DMS114 treated with DMSO at 0.1 percent for 48 hours (cell line): ENCODE measurements around the gene NPR3.

Experiments
- DNase-seq: peaks from one replicate; lab custom pipeline; 2025; ENCODE audit not compliant: unreplicated experiment; lab: John Stamatoyannopoulos, UW

The NPR3 gene

DNA sequence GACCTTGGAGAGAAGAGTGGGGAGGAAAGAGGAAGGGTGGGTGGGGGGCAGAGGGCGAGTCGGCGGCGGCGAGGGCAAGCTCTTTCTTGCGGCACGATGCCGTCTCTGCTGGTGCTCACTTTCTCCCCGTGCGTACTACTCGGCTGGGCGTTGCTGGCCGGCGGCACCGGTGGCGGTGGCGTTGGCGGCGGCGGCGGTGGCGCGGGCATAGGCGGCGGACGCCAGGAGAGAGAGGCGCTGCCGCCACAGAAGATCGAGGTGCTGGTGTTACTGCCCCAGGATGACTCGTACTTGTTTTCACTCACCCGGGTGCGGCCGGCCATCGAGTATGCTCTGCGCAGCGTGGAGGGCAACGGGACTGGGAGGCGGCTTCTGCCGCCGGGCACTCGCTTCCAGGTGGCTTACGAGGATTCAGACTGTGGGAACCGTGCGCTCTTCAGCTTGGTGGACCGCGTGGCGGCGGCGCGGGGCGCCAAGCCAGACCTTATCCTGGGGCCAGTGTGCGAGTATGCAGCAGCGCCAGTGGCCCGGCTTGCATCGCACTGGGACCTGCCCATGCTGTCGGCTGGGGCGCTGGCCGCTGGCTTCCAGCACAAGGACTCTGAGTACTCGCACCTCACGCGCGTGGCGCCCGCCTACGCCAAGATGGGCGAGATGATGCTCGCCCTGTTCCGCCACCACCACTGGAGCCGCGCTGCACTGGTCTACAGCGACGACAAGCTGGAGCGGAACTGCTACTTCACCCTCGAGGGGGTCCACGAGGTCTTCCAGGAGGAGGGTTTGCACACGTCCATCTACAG lies 760 bp downstream of the NPR3 start:
- DNase-seq, result no peak

DNA sequence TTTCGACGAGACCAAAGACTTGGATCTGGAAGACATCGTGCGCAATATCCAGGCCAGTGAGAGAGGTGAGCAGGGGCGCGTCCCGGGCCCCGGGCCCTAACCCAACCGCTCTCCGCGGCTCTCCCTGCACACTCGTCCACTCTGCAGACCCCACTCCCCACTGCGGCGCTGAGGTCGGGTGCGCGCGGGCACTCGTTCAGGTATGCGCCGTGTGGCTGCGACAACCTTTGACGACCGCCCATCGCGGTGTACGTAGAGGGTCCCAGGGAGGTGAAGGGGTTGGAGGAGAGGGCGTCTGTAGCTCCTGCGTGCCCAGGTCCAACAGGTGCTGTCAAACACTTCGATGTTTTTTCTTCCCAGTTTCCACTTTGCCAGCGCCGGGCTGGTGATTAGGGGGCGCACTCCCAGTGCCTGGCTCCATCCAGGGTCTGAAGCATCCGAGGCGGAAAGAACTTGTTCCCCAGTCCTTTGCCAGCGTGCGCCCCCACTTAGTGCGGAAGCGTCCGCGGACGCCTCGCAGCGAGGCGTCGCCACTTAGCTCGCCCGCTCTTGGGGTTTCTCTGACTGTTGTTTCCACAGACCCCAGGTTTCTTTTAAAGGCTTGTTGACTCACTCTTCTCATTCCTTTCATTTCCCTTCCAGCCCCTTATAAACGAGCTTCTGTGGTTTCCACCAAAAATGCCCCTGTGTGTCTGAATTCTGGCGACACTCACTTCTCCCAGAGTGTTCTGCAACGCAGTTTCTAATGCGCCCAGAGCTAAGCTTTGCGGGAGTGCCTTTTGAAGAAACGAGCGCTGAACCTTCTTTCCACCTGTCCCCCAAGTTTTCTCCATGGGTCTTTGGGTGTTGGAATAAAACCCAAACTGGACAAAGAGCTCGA lies 1.6 kb downstream of the NPR3 start:
- no peak for DNase-seq

DNA sequence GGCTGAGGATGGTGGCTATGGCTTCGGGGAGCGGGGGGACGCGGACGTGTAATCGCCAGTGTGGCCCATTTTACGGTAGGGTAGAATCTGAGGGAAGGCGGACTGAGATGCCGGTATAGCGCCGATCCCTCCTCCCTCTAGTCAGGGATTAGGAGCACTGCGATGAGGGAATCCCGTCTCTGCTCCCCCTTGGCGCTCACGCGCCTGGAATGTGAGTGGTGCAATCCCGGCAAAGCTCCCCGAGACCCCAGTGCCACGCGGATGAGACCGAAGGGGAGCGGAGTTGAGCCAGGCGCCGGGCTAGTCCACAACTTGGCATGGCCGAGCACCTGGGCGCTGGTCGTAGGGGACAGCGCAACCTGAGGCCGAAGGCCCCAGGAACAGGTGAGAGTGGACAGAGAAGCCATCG lies 2.2 kb downstream of the NPR3 start:
- DNase-seq, result no peak

DNA sequence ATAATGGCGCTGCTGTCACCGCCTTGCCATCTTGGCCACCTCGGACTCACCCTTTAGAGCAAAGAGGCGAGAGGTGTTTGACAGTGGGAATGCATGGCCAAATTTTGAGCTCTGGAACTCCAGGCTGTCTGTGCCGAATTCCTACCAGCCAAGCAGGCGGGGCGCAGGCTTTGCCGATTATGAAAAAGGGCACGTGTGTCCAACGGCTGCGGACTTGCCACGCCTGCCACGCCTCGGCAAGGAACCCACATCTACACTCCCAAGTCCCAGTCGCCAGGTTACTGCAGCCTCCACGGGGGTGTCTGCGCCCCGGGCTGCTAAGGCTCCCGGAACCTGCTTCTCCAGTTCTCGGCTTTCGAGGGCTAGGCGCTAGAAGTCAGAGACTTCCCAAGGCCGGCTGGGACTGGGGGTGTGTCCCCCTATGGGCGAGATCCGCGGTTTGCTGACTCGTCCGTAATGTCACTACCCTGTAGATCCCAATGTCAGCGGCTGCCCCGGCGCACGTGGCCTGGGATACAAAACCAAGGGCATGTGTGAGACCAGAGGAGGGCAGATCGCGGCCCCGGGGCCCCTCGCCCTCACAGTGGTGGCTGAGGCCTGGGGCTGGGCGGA lies 2.8 kb downstream of the NPR3 start:
- no peak for DNase-seq

DNA sequence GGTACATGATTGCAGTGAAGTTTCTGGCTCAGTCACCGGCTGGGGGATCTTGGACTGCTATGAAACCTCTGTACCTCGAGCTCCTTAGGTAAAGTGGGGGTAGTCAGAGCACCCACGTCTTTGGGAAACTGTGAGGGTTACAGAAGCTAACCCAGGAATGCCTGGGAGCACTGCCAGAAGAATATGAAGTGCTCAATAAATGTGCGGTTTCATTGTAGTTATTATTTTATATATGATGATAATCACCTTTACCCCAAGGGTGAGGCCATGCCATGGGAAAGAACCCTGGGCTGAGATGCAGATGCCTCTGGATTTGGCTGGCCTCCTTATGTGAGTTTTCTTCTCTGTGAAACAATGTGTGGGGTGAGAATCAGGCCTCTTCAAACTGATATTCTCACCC lies 3.7 kb downstream of the NPR3 start:
- DNase-seq, result no peak

DNA sequence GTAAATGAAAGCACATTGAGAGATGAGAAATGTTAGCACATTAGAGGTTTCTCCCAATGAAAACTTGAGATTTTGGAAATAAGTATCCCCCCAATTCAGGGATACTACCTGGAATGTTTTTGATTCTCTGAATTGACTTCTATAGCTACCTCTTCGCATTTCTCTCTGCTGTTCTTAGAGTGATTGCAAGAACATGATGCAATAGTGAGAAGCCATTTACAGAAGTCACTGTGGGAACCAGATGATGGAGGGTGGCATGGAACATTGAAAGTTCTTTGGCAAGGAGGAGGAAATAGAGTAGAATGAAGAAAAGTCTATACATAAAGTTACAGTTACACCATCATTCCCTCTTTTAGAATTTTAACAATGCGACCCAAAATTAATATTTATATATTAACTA lies 9.2 kb downstream of the NPR3 start:
- DNase-seq, result no peak

DNA sequence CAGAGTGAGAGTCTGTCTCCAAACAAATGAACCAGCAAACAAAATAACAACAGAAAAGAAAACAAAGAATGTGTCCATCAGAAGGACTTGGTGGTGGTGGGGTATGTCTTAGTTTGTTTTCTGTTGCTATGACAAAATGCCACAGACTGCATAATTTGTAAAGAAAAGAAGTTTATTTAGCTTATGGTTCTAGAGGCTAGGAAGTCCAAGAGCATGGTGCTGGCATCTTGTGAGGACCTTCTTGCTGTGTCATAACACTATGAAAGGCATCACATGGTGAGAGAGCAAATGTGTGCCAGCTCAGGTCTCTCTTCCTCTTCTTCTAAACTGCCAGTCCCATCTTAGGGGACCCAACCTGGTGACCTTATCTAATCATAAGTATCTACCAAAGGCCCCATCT lies 10.5 kb downstream of the NPR3 start:
- no peak for DNase-seq

DNA sequence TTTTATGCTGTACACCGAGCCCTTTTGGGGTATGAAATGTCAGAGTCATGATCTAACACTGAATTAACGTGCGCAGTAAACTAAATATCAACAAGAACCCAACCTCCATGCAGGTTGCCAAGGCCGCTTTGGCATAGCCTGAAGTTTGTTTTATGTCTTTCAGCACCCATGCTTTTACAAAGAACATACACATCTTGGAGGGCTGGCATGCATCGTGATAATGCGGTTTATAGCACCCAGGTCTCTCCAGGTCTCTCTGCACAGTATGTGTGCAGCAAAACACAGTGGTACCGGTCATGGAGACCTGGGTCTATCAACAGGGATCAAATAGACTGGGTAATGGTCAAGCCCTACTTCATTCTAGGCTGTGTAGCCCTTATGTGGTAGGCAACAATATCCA lies 11.8 kb downstream of the NPR3 start:
- no peak for DNase-seq

DNA sequence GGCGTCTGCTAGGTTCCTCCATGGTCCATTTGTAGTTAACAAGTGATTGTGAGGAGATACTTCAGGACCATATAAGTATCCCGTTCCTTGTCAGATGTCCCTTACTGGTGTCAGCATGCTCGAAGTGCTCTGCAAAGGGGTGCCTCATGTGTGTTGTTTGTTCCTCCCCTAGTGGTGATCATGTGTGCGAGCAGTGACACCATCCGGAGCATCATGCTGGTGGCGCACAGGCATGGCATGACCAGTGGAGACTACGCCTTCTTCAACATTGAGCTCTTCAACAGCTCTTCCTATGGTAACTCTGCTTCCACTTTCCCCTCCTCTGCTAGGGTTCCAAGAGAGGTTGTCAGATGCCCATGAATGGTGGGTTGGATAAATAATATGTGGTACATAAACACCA lies 13.4 kb downstream of the NPR3 start:
- DNase-seq, result no peak

DNA sequence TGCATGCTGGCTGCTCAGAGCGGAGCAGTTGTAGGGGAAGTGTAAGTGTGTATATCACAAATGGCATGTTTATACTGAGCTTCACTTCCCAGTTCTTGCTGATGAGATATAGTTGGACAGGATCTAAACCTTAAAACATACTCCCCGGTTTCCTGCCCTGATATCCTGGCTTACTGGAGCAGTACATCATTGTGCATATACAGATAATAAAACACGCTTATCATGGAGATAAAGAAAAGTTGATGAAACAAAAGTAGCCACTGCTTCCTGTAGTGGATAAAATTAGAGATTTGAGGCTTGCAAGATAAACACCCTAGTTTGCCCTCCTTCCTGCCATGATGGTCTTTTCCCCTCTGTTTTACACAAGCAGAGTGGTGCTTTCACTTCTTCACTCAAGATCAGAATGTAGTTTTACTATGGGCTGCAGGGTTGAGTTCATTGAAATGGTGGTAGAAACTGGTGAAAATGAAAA lies 15.0 kb downstream of the NPR3 start:
- DNase-seq, result no peak

DNA sequence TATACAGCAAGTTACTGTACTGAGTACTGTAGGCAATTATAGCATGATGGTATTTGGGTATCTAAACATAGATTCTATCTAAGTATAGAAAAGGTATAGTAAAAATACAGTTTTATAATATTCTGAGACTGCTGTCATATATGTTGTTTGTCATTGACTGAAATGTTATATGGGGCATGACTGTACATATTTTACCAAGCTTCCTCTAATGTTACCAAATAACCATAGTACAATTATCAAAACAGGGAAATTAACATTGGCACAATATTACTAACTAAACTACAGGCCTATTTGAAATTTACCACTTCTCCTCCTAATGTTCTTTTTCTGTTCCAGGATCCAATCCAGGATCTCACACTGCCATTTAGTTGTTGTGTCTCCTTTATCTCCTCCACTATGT lies 18.5 kb downstream of the NPR3 start:
- DNase-seq, result no peak

DNA sequence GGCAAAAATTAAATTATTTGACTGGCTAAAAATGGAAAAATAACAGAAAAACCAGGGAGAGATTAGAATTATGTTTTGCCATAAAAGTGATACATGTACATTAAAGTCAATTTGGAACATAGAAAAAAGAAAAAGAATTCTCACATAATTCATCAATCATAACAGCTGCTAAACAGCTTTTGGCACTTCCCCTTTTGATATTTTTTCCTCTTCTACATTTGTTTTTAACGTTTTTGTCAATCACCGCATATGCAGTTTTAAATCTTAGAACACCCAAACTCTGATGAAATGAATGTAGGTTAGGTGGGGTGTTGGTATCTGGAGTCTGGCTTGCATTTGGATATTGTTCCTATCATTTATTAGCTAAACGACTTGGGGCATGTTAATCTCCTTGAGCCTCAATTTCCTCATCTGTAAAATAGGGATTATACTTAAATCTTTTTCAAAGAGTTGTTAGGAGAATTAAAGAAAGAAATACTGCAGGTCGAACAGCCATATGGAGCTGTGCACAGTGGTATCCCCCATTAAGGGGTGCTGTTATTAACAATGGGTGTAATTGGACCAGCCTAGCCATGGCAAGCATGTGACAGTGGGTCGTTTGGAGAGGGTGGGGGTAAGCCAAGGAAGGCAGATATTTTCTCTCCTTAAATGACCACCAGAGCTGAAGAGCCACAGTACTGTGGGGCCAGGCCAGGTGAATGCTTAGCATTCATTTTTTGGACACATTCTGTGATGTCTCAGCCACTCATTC lies 22.6 kb downstream of the NPR3 start:
- DNase-seq, result no peak

DNA sequence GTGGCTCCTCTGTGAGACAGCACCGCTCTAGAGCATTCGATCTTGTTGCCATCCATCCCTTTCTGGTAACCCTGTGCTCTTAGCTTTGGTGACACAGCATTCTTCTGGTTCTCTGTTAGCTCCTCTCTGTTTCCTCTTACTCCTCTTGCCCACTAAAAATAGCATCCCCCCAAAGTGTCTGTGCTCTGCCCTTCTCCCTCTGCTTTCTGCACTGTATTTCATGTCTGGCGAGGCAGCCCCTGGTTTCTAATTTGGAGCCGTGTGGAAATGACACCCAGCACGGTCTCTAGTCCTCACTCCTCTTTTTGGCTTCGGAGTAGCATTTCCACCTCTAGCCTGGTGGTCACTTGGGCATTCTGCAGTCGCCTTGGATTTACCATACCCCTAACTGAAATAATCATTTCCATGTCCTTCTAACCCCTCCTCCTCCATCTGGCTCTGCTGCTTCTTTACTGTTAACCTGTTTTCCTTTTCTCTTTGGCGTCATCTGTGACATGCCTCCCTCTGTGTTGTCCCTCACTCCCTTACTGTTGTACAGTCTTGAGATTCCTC lies 23.8 kb downstream of the NPR3 start:
- no peak for DNase-seq

DNA sequence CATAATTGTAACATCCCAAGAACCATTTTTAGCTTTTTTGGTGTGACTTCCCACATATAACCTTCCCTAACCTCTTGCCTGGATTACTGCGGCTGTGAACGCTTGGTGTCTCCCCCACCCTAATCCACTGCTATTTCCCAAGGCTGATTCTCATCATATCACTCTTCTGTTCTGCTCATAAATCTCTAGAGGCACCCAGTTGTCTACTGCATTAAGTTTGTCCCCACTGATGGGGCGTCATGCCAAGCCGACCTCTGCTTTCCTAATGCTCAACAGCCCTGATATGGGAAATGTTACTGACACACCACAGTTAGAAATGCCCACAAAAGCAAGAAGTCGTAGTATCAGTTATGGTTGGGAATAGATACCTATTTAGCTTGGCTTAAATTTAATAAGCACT lies 24.4 kb downstream of the NPR3 start:
- no peak for DNase-seq

DNA sequence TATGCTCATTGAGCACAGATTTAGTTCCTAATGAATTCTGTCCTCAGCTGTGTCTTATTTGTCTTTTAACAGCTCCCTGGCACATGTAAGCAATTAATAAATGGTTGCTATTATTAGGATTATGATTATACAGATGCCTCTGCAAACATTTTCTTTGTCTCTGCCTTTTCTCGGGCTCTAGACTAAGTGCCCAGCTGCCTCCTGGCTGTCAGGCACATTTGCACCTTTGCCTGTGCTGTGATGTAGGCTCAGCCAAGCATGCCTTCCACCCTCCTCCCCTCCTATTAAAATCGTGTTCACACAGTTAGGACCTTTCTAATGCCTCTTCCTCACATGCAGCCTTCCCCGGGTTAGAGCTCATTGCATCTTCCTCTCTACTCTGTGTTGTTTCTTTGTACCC lies 25.7 kb downstream of the NPR3 start:
- no peak for DNase-seq

DNA sequence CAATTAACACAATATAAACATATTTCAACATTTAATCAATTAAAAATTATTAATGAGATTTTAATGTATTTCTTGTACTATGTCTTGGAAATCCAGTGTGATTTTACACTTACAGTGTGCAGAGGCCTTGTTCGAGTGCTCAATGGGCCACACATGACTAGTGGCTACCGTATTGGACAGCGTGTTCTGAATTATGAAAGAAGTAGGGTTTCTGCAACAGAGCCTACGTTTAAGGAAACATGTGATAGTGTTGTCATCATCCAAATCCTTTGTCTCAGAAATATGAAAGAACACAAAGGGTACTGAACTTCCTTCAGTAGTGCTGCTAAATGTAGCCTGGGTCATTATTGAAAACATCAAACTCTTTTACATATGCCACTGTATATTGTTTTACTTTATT lies 29.5 kb downstream of the NPR3 start:
- no peak for DNase-seq

DNA sequence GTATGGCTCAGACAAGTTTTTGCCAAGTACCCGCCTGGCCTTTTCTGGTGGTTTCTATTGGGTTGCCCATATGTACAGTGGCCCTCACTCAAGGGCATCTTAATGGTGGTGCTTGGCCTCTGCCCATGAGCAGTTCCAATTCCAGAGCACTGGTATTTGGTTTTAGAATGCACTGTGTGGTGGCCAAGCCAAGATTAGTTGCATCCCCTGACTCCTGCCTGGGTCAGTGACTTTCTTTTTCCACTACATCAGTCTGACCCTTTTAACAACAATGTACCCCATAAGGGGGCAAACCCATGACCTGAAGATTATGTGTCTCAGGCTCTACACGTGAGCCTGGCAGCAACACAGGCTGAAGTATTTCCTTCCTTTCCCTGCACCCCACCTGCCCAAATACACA lies 34.2 kb downstream of the NPR3 start:
- DNase-seq, result no peak

DNA sequence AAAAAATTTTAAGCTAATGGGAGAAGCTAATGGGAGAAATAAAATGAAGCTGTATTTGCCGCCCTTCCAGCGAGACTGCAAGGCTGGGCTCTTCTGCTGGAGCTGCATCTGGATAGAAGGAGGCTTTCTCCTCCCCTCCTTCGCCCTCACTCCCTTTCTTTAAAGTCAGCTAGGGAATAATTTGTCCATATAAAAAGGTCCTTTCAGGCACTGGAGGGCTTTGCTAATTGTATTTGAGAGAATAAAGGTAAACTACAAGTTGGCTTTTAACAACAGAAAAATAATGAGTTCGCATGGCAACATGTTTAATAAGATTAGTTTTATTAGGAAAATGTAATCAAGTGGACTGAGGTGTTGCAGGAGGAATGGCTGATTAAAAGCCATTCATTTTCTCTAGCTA lies 41.3 kb downstream of the NPR3 start:
- DNase-seq, result no peak

DNA sequence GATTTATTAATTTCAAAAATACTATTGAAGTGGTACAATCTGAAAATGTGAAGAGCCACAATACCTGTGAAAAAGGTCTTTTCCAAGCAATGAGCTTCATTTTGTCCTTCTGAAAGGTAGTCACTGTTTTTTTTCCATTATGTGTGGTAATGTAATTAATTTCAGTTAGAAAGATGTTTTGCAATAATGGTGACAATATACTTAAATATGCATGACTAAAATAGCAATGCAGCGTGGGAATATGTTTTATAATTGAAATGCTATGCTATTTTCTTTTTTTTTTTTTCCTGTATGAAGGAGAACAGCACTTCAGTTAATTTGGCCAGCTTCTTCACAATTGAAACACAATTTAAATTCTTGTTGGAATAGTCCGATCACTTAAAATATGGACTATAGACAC lies 41.9 kb downstream of the NPR3 start:
- no peak for DNase-seq

DNA sequence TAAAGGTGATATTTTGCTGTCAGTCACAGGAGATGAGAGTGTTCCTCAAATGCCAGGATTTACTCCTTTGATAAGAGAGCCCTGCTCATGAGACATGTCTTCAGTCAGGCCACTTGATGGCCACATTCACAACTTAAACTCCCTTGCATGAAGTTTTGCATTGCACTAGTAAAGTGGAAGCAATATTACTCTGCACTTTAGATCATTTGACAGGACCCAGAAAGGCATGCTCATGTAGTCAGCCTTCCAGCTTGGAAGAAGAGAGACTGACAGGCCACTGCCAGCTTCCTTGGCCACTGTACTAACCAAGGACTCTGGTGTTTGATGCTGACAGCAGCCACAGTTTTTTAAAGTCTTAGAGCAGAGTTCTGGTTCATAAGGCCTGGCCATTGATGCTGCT lies 42.6 kb downstream of the NPR3 start:
- DNase-seq, result no peak

DNA sequence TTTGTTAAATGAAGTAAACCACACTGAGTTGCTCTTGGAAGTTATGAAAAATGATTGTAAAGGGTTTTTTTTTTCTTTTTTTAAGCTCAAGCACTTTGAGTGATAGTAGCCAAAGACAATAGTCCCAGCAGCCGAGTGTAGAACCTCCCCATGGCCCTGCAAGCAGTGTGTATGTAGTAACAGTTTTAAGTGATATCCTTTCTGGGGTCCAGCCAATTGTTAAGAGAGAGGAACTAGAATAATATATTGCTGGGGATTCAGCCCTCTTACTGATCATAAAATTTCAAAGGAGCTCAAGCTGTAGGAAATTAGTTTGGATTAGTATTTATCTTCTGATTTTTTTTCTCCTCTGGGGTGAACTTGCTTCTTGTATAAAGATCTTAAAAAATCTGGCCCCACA lies 43.2 kb downstream of the NPR3 start:
- DNase-seq, result no peak
